Thoracic aorta (tissue), 2 donors: ENCODE measurements around the gene PJA1. TPM values are rescaled to one million over a fixed set of nuclear protein-coding genes. Genes with fewer than 3 reads are reported as not detected.

Experiments used
- ATAC-seq: fragments of 150-250 bp; one replicate; pipeline ENCODE4 v1.8.0; 2017; ENCODE audit warnings: low read depth; ENCODE audit not compliant: insufficient number of reproducible peaks, low FRiP score
- DNase-seq: peaks from one replicate; pipeline ENCODE4 v3.0.0-alpha.2; 2020; ENCODE audit warnings: low spot score
- H3K27ac ChIP-seq, 2 donors: fragments of 200-600 bp; sonication (generic); 1 replicate in 1 of 2; 2 replicates in 1 of 2; pipeline ENCODE4 v1.5.1; 2016; ENCODE audit warnings: mild to moderate bottlenecking in 2 of 2, moderate library complexity in 2 of 2
- H3K27me3 ChIP-seq: fragments of 200-600 bp; sonication (generic); replicated peaks from 2 replicates; pipeline ENCODE4 v1.6.0; 2016; ENCODE audit warnings: mild to moderate bottlenecking; ENCODE audit not compliant: insufficient read depth
- H3K36me3 ChIP-seq: fragments of 200-600 bp; sonication (generic); one replicate; pipeline ENCODE4 v1.5.1; 2016
- H3K4me1 ChIP-seq, 2 donors: fragments of 200-600 bp; sonication (generic); 1 replicate in 1 of 2; 2 replicates in 1 of 2; pipeline versions ENCODE4 v1.5.1 to v1.6.0; 2016; ENCODE audit warnings: low read depth in 2 of 2, mild to moderate bottlenecking in 1 of 2; ENCODE audit not compliant: control insufficient read depth in 1 of 2
- H3K4me3 ChIP-seq: fragments of 200-600 bp; sonication (generic); 2 replicates; pipeline ENCODE4 v1.5.1; 2016; ENCODE audit warnings: mild to moderate bottlenecking
- H3K9me3 ChIP-seq: fragments of 200-600 bp; sonication (generic); 2 replicates; pipeline ENCODE4 v1.5.1; 2016
- CTCF ChIP-seq: fragments of 200-600 bp; sonication (generic); IDR thresholded peaks from one replicate; pipeline ENCODE4 v1.5.1; 2019; ENCODE audit warnings: antibody characterized with exemption
- total RNA-seq, 2 donors: library from RNA; depleted of rRNA; stranded (reverse); fragments of >200 nt; gene quantifications; one replicate each; pipeline versions ENCODE4 v1.1.0 to v1.2.3, GENCODE V29; 2016

The PJA1 gene
- total RNA-seq, 2 donors from 2014 or later, result 16.2 to 19.0 TPM

- no peaks in the 10 kb centered on the region for H3K36me3 ChIP-seq
- no peaks in the 10 kb centered on the region for H3K27me3 ChIP-seq
- H3K4me3 ChIP-seq, result no peak overlapping the region
- no peak for DNase-seq
- no peaks in the 10 kb centered on the region for H3K4me1 ChIP-seq
- no peak for ATAC-seq
- TF ChIP-seq CTCF, result no peak
- H3K9me3 ChIP-seq, result no peaks in the 10 kb centered on the region
- no peak overlapping the region for H3K27ac ChIP-seq
Measured at GRCh38 chrX:69182818-69183380, 17.6 kb upstream of the PJA1 start.

GRCh38 chrX:69179380-69179911 is 14.2 kb upstream of the PJA1 start:
- Histone ChIP-seq H3K4me3 (no peak overlapping the region), H3K27ac (no peak overlapping the region), H3K36me3 (no peaks in the 10 kb centered on the region), H3K4me1 (no peaks in the 10 kb centered on the region), H3K9me3 (no peaks in the 10 kb centered on the region), H3K27me3 (no peaks in the 10 kb centered on the region)
- DNase-seq (no peak), ATAC-seq (no peak)
- TF ChIP-seq CTCF, result no peak

- TF ChIP-seq CTCF, result no peak
- DNase-seq (no peak), ATAC-seq (no peak)
- no peak overlapping the region for H3K27ac ChIP-seq
- no peaks in the 10 kb centered on the region for H3K36me3 ChIP-seq
- no peak overlapping the region for H3K4me3 ChIP-seq
- no peaks in the 10 kb centered on the region for H3K27me3 ChIP-seq
- H3K9me3 ChIP-seq, result no peaks in the 10 kb centered on the region
- H3K4me1 ChIP-seq, result no peaks in the 10 kb centered on the region
Measured at GRCh38 chrX:69178592-69178991, 13.3 kb upstream of the PJA1 start.

GRCh38 chrX:69177511-69178162 is 12.4 kb upstream of the PJA1 start:
- H3K27me3 ChIP-seq, result no peaks in the 10 kb centered on the region
- TF ChIP-seq CTCF, result no peak
- no peak overlapping the region for H3K4me3 ChIP-seq
- H3K36me3 ChIP-seq, result no peaks in the 10 kb centered on the region
- DNase-seq, result no peak
- H3K4me1 ChIP-seq, result no peaks in the 10 kb centered on the region
- no peak overlapping the region for H3K27ac ChIP-seq
- no peaks in the 10 kb centered on the region for H3K9me3 ChIP-seq
- no peak for ATAC-seq

- DNase-seq, result no peak
- no peak for ATAC-seq
Measured at GRCh38 chrX:69176053-69176452, 10.8 kb upstream of the PJA1 start.

More at GRCh38 chrX:69176053-69176452, 10.8 kb upstream of the PJA1 start:
- H3K4me3 ChIP-seq, result no peak overlapping the region
- no peaks in the 10 kb centered on the region for H3K9me3 ChIP-seq
- H3K36me3 ChIP-seq, result no peaks in the 10 kb centered on the region
- no peaks in the 10 kb centered on the region for H3K4me1 ChIP-seq
- H3K27ac ChIP-seq, result no peak overlapping the region
- TF ChIP-seq CTCF, result no peak
- H3K27me3 ChIP-seq, result no peaks in the 10 kb centered on the region
